HEK293 (cell line): ENCODE results near the gene RBM20.

Source experiments
- CTCF ChIA-PET: fragments of 350-600 bp; formaldehyde crosslinking; extraction: SDS; loops from one replicate; lab custom pipeline; 2021; ENCODE audit warnings: antibody characterized with exemption; lab: Yijun Ruan, JAX
- POLR2A ChIA-PET: fragments of 300-600 bp; formaldehyde crosslinking; extraction: SDS; loops from one replicate; lab custom pipeline; 2020; ENCODE audit warnings: antibody characterized with exemption, inconsistent platforms; lab: Yijun Ruan, JAX
- H3K27ac ChIP-seq: fragments of 200-500 bp; sonication (Bioruptor generic); 2 replicates; pipeline ENCODE4 v1.5.1; 2014; ENCODE audit warnings: low read depth, low read length, control low read depth, inconsistent platforms; ENCODE audit errors: extremely low read depth
- H3K36me3 ChIP-seq, 2 experiments: fragments of 200-500 bp in 1 of 2; sonication (Bioruptor generic) in 1 of 2; 1 replicate in 1 of 2; 2 replicates in 1 of 2; pipeline ENCODE4 v1.5.1; 2014 to 2017; ENCODE audit warnings: inconsistent platforms in 2 of 2, low read length in 2 of 2; ENCODE audit not compliant: control insufficient read depth in 2 of 2, insufficient read depth in 1 of 2
- H3K4me1 ChIP-seq: fragments of 200-500 bp; sonication (Bioruptor generic); 2 replicates; pipeline ENCODE4 v1.5.1; 2014; ENCODE audit warnings: mild to moderate bottlenecking, low read length, inconsistent platforms; ENCODE audit not compliant: control insufficient read depth, insufficient read depth
- H3K4me3 ChIP-seq: 2 replicates; pipeline ENCODE4 v1.5.1; 2011; ENCODE audit warnings: low read depth, mild to moderate bottlenecking, control low read depth, low read length, moderate library complexity
- H3K9me3 ChIP-seq: fragments of 200-500 bp; sonication (Bioruptor generic); 2 replicates; pipeline ENCODE4 v1.5.1; 2014; ENCODE audit warnings: low read depth, low read length, inconsistent platforms; ENCODE audit not compliant: control insufficient read depth, insufficient read depth
- KLF8 ChIP-seq: fragments of 450-650 bp; formaldehyde crosslinking; IDR thresholded peaks from 2 replicates; pipeline ENCODE4 v1.5.1; 2016; ENCODE audit warnings: missing biosample characterization, missing genetic modification characterization
- ZBTB1 ChIP-seq: fragments of 450-650 bp; formaldehyde crosslinking; IDR thresholded peaks from 2 replicates; pipeline ENCODE4 v1.5.1; 2016; ENCODE audit warnings: missing biosample characterization, missing genetic modification characterization
- ZBTB20 ChIP-seq: fragments of 450-650 bp; formaldehyde crosslinking; IDR thresholded peaks from 2 replicates; pipeline ENCODE4 v1.5.1; 2016; ENCODE audit warnings: missing biosample characterization, missing genetic modification characterization
- ZBTB21 ChIP-seq: fragments of 450-650 bp; formaldehyde crosslinking; IDR thresholded peaks from 2 replicates; pipeline ENCODE4 v1.5.1; 2017; ENCODE audit warnings: missing biosample characterization, missing genetic modification characterization
- ZNF10 ChIP-seq: fragments of 450-650 bp; formaldehyde crosslinking; IDR thresholded peaks from 2 replicates; pipeline ENCODE4 v1.5.1; 2017; ENCODE audit warnings: missing biosample characterization, missing genetic modification characterization
- ZNF114 ChIP-seq: fragments of 450-650 bp; formaldehyde crosslinking; IDR thresholded peaks from 2 replicates; pipeline ENCODE4 v1.5.0; 2017; ENCODE audit warnings: missing biosample characterization, missing genetic modification characterization
- ZNF157 ChIP-seq: fragments of 450-650 bp; formaldehyde crosslinking; IDR thresholded peaks from 2 replicates; pipeline ENCODE4 v1.5.1; 2016; ENCODE audit warnings: missing biosample characterization, missing genetic modification characterization
- ZNF214 ChIP-seq: fragments of 450-650 bp; formaldehyde crosslinking; IDR thresholded peaks from 2 replicates; pipeline ENCODE4 v1.5.1; 2017; ENCODE audit warnings: missing biosample characterization, mild to moderate bottlenecking, missing genetic modification characterization, borderline replicate concordance
- ZNF223 ChIP-seq: fragments of 450-650 bp; formaldehyde crosslinking; IDR thresholded peaks from 2 replicates; pipeline ENCODE4 v1.5.1; 2016; ENCODE audit warnings: missing biosample characterization, missing genetic modification characterization
- ZNF23 ChIP-seq: fragments of 450-650 bp; formaldehyde crosslinking; IDR thresholded peaks from 2 replicates; pipeline ENCODE4 v1.5.1; 2016; ENCODE audit warnings: missing biosample characterization, missing genetic modification characterization, borderline replicate concordance
- ZNF24 ChIP-seq: fragments of 450-650 bp; formaldehyde crosslinking; IDR thresholded peaks from 2 replicates; pipeline ENCODE4 v1.5.1; 2016; ENCODE audit warnings: missing biosample characterization, missing genetic modification characterization
- ZNF248 ChIP-seq: fragments of 450-650 bp; formaldehyde crosslinking; IDR thresholded peaks from 2 replicates; pipeline ENCODE4 v1.5.1; 2017; ENCODE audit warnings: missing biosample characterization, missing genetic modification characterization
- ZNF266 ChIP-seq: fragments of 450-650 bp; formaldehyde crosslinking; IDR thresholded peaks from 2 replicates; pipeline ENCODE4 v1.5.1; 2016; ENCODE audit warnings: missing biosample characterization, missing genetic modification characterization, low read depth
- ZNF274 ChIP-seq, 2 experiments: fragments of 200-500 bp in 1 of 2; fragments of 450-650 bp in 1 of 2; sonication (Bioruptor generic) in 1 of 2; formaldehyde crosslinking in 1 of 2; IDR thresholded peaks; 2 replicates each; pipeline versions ENCODE4 v1.5.1 to v1.6.1; 2014 to 2016; ENCODE audit warnings: borderline replicate concordance in 1 of 2, inconsistent platforms in 1 of 2, low read length in 1 of 2, missing biosample characterization in 1 of 2, missing genetic modification characterization in 1 of 2
- ZNF324 ChIP-seq: fragments of 450-650 bp; formaldehyde crosslinking; IDR thresholded peaks from 2 replicates; pipeline ENCODE4 v1.5.1; 2016; ENCODE audit warnings: missing biosample characterization, missing genetic modification characterization
- ZNF335 ChIP-seq: fragments of 450-650 bp; formaldehyde crosslinking; conservative IDR thresholded peaks from 2 replicates; pipeline ENCODE4 v1.5.1; 2016; ENCODE audit warnings: missing biosample characterization, missing genetic modification characterization
- ZNF433 ChIP-seq: fragments of 450-650 bp; formaldehyde crosslinking; IDR thresholded peaks from 2 replicates; pipeline ENCODE4 v1.5.1; 2016; ENCODE audit warnings: missing biosample characterization, missing genetic modification characterization, low read depth
- ZNF514 ChIP-seq: fragments of 450-650 bp; formaldehyde crosslinking; IDR thresholded peaks from 2 replicates; pipeline ENCODE4 v1.5.1; 2016; ENCODE audit warnings: missing biosample characterization, missing genetic modification characterization
- ZNF571 ChIP-seq: fragments of 450-650 bp; formaldehyde crosslinking; IDR thresholded peaks from 2 replicates; pipeline ENCODE4 v1.5.0; 2017; ENCODE audit warnings: missing biosample characterization, missing genetic modification characterization
- ZNF660 ChIP-seq: fragments of 450-650 bp; IDR thresholded peaks from 2 replicates; pipeline ENCODE4 v1.5.1; 2018; ENCODE audit warnings: missing biosample characterization, mild to moderate bottlenecking, missing genetic modification characterization
- ZNF837 ChIP-seq: fragments of 450-650 bp; formaldehyde crosslinking; IDR thresholded peaks from 2 replicates; pipeline ENCODE4 v1.5.1; 2016; ENCODE audit warnings: missing biosample characterization, missing genetic modification characterization
- TF ChIP-seq, protein P1 (sequence below): fragments of 450-650 bp; formaldehyde crosslinking; IDR thresholded peaks from 2 replicates; pipeline ENCODE4 v1.5.1; 2016; ENCODE audit warnings: missing biosample characterization, missing genetic modification characterization
- TF ChIP-seq, protein P2 (sequence below): fragments of 450-650 bp; formaldehyde crosslinking; IDR thresholded peaks from 2 replicates; pipeline ENCODE4 v1.5.1; 2016; ENCODE audit warnings: missing biosample characterization, missing genetic modification characterization
- TF ChIP-seq, protein P3 (sequence below): fragments of 450-650 bp; formaldehyde crosslinking; IDR thresholded peaks from 2 replicates; pipeline ENCODE4 v1.5.1; 2016; ENCODE audit warnings: missing biosample characterization, missing genetic modification characterization
- TF ChIP-seq, protein P4 (sequence below): fragments of 450-650 bp; formaldehyde crosslinking; IDR thresholded peaks from 2 replicates; pipeline ENCODE4 v1.5.1; 2016; ENCODE audit warnings: missing biosample characterization, missing genetic modification characterization

Gene RBM20

DNA sequence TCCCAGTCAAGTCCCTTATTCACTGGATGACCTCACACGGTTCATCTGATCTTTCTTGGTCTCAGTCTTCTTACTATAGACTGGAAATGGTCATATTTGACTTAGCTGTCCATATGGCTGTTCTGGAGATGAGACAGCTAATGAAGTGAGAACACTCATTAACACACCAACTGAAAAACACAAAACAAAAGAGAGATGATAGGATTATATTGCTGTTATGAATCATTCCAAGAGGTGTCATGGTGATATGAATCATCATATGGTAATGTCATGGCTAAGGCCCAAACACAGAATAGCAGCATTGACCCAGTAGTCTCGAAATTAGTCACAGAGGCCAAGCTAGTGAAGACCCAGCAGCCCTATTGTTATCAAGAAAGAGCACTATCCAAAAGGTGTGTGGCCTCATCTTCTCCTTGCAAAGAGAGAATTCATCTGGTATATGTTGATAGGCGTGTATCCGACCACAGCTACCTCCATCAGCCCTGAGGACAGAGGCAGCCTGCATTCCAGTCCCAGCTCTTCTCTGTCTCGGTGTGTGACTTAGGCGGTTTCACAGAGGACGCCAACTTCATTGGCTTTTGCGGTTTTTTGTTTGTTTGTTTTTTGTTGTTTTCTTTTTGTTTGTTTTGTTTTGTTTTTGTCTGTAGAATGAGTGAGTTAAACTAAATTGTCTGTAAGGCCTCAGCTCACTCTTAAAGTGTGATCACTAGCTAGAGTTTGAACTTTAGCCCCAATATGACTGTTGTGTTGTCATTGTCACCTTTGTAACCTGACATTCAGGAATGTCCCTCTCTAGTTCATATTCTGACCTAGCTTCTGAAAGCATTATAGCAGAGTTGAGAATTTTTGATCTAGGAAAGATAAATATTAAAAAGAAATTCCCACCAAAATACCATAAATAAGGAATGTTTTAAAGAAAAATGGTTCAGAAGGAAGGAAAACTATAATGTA, 130.2 kb downstream of the RBM20 start:
- H3K27ac ChIP-seq: no peak overlapping the region
- H3K9me3 ChIP-seq: no peaks in the 10 kb centered on the region
- POLR2A ChIA-PET: interaction anchor here (1.3 kb wide), 1 partner anchor 91 kb away, joined by 3 read pairs; no protein-coding TSS in a partner anchor
- peaks cover 10% of the 10 kb centered on the region; the same call in 1 of the 2 replicates for H3K4me1 ChIP-seq
- no peaks in the 10 kb centered on the region for H3K36me3 ChIP-seq
- CTCF ChIA-PET: interaction anchor here (0.5 to 1.1 kb wide), 4 partner anchors 8 to 39 kb away, joined by 3 to 4 read pairs (median 4); no protein-coding TSS in a partner anchor
- no peak overlapping the region for H3K4me3 ChIP-seq
- TF ChIP-seq ZBTB20 (tag by site-specific recombination) (no peak), ZNF157 (tag by site-specific recombination) (no peak), ZNF660 (tag by site-specific recombination) (0 out of 2 replicates have a peak, but pooled peaks have one; percentile 42), ZNF266 (tag by site-specific recombination) (no peak), ZNF223 (tag by site-specific recombination) (no peak), ZNF837 (tag by site-specific recombination) (no peak), ZNF324 (tag by site-specific recombination) (no peak; the same call in 1 of the 2 replicates), ZNF248 (tag by site-specific recombination) (no peak), ZNF23 (no peak), ZNF571 (no peak), ZNF24 (tag by site-specific recombination) (0 out of 2 replicates have a peak, but pooled peaks have one; percentile 62), ZNF10 (tag by site-specific recombination) (no peak), KLF8 (tag by site-specific recombination) (no peak), ZNF114 (tag by site-specific recombination) (no peak), ZNF335 (tag by site-specific recombination) (peak; percentile 41), ZNF514 (tag by site-specific recombination) (no peak), ZNF274 (IDR thresholded peaks at IDR 0.05; ENCODE audit: low read length) (no peak), ZNF274 (tag by site-specific recombination; IDR thresholded peaks at IDR 0.05; ENCODE audit: borderline replicate concordance) (no peak), ZBTB1 (tag by site-specific recombination) (no peak), ZBTB21 (tag by site-specific recombination) (peak; percentile 73), ZNF433 (tag by site-specific recombination) (no peak), ZNF214 (tag by site-specific recombination) (no peak)
- TF ChIP-seq, protein P1, sequence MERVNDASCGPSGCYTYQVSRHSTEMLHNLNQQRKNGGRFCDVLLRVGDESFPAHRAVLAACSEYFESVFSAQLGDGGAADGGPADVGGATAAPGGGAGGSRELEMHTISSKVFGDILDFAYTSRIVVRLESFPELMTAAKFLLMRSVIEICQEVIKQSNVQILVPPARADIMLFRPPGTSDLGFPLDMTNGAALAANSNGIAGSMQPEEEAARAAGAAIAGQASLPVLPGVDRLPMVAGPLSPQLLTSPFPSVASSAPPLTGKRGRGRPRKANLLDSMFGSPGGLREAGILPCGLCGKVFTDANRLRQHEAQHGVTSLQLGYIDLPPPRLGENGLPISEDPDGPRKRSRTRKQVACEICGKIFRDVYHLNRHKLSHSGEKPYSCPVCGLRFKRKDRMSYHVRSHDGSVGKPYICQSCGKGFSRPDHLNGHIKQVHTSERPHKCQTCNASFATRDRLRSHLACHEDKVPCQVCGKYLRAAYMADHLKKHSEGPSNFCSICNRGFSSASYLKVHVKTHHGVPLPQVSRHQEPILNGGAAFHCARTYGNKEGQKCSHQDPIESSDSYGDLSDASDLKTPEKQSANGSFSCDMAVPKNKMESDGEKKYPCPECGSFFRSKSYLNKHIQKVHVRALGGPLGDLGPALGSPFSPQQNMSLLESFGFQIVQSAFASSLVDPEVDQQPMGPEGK (tag by site-specific recombination): 0 out of 2 replicates have a peak, but pooled peaks have one; percentile 33
- TF ChIP-seq, protein P2, sequence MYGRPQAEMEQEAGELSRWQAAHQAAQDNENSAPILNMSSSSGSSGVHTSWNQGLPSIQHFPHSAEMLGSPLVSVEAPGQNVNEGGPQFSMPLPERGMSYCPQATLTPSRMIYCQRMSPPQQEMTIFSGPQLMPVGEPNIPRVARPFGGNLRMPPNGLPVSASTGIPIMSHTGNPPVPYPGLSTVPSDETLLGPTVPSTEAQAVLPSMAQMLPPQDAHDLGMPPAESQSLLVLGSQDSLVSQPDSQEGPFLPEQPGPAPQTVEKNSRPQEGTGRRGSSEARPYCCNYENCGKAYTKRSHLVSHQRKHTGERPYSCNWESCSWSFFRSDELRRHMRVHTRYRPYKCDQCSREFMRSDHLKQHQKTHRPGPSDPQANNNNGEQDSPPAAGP: 0 out of 2 replicates have a peak, but pooled peaks have one; percentile 41
- TF ChIP-seq, protein P3, sequence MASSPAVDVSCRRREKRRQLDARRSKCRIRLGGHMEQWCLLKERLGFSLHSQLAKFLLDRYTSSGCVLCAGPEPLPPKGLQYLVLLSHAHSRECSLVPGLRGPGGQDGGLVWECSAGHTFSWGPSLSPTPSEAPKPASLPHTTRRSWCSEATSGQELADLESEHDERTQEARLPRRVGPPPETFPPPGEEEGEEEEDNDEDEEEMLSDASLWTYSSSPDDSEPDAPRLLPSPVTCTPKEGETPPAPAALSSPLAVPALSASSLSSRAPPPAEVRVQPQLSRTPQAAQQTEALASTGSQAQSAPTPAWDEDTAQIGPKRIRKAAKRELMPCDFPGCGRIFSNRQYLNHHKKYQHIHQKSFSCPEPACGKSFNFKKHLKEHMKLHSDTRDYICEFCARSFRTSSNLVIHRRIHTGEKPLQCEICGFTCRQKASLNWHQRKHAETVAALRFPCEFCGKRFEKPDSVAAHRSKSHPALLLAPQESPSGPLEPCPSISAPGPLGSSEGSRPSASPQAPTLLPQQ (tag by site-specific recombination): 0 out of 2 replicates have a peak, but pooled peaks have one; percentile 30
- TF ChIP-seq, protein P4, sequence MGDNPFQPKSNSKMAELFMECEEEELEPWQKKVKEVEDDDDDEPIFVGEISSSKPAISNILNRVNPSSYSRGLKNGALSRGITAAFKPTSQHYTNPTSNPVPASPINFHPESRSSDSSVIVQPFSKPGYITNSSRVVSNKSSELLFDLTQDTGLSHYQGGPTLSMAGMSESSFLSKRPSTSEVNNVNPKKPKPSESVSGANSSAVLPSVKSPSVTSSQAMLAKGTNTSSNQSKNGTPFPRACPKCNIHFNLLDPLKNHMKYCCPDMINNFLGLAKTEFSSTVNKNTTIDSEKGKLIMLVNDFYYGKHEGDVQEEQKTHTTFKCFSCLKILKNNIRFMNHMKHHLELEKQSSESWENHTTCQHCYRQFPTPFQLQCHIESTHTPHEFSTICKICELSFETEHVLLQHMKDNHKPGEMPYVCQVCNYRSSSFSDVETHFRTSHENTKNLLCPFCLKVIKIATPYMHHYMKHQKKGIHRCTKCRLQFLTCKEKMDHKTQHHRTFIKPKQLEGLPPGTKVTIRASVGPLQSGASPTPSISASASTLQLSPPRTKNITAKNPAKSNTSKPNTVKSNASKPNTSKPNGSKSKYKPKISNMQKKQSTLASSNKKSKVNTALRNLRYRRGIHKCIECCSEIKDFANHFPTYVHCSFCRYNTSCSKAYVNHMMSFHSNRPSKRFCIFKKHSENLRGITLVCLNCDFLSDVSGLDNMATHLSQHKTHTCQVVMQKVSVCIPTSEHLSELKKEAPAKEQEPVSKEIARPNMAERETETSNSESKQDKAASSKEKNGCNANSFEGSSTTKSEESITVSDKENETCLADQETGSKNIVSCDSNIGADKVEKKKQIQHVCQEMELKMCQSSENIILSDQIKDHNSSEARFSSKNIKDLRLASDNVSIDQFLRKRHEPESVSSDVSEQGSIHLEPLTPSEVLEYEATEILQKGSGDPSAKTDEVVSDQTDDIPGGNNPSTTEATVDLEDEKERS (tag by site-specific recombination): no peak
